NCI-H524 (cell line): ENCODE measurements around the gene SEMA4D.

ENCODE experiments used
- DNase-seq, 2 experiments: peaks; one replicate each; lab custom pipeline; 2025; lab: John Stamatoyannopoulos, UW

Gene SEMA4D

GRCh38 chr9:89444925-89445765 is 52.8 kb downstream of the SEMA4D start:
- DNase-seq = no peak

DNA sequence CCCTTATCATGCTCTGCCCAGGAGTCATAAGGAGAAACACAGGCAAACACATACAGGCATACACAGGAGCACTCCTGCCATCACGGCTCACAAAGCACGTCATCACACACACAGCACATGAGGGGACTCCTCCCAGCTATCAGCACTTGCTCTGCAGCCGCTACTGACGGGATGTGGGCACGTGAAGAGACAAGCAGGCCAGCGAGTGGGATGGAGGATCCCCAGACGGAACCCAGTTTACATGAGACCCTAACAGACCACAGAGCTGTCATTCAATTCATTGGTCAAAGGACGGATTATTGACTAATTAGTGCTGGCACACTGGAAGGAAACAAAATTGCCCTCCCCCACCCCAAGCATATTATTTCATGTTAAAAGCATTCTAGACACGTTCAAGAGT is 53.6 kb downstream of the SEMA4D start:
- DNase-seq = no peak

DNA sequence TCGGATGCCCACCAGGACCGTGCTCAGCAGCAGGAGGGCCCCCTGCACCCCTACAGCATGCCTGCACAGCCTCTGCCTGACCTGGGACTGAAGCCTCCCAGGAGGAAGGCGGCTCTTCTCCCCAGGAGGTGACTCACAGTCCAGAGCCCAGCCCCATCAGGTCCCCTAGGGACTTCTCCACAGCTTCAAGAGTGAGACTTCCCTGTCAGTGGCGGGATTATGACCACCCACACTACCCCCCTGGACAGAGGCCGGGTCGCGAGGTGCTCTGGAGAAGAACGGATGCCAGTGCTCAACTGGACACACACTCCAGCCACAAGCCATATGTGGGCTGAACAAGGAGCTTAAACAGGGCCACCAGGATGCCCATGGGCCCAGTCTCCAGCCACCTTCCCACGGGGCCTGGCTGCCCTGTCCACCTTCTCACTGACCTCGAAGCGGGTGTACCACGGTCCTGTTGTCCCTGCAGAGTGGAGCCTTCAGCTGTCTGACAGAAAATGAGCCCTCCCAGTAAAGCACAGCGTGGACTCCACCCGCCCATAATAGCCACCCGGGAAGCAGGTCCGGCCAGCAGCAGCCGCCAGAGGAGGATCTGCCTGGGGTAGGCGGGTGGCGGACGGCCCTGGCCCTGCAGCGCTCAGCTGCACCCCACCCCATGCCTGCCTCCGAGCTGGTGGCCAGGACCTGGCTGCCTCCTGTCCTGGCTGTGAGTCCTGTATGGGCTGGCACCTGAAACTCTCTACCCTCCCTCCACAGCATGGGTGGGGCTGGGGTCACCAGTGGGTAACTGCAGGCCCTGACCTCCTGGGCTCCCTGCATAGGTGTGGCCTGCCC is 54.7 kb downstream of the SEMA4D start:
- DNase-seq = no peak

- no peak for DNase-seq
These were observed 55.4 kb downstream of the SEMA4D start for GRCh38 chr9:89442501-89442978.

DNA sequence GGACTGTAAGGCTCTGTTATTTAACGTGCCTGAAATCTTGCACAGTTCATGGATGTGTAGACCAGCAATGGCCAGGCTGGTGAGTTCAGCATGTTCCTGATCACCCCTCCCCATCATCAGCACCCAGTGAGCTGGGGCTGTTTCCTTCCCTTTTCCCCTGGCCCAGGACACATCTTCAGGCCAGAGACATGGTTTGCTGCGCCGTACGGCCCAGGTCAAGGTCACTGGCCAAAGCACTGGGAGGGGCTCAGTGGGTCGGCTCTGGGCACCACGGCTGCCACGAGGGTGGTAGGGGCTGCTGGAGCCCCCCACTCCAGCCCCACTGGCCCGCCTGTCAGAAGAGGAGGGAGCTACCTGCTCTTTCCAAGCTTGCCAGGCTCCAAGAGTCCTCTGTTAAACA is 55.9 kb downstream of the SEMA4D start:
- DNase-seq = no peak

- no peak for DNase-seq
These were observed 56.3 kb downstream of the SEMA4D start for GRCh38 chr9:89441655-89441970.

DNA sequence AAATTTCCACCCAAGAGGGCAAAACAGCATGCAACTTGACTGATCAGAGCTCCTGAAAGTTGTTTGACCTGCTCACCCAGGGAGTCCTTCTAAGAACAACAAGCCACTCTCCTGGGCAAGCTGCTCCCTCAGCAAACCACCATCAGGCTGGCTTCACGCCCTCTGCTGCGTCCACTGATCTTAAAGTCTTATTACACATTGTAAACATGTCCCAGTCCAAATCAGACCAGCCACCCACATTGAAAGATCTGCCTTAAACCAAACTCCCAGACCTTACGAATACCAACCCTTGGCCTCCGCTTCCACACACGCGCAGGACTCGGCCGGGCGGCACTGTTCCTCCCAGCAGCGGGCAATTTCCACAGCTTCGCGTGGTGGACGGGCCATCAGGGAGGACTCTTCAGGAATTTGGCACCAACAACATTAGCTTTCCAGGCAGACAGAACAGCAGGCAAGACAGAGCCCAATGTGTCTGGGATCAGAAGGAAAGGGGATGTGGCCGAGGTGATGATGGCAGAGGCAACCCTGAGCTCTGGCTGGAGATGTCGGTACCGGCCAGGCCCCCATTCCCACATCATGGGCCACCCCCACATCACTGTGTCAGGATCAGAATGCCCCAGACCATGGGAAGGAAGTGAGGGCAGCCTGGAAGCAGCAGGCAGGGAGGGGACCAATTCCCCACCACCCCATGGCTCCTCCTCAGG is 56.8 kb downstream of the SEMA4D start:
- DNase-seq = no peak

DNA sequence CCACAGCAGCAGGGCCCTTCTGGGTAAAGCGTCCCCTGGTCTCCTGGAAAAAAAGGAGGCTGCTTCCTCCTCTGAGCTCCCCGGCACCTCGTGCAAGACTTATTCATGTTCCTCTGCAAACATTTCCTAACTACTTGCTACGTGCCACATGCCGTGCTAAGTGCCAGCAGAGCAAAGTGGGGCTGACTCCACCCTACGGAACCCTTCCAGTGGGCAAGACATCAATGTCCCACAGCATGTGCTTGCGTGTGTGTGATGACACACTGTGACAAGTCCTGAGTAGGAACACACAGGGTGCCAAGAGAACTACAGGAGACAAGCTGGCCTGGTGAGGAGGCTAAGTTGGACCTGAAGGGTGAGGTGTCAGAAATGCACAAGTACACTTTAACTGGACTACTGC is 57.4 kb downstream of the SEMA4D start:
- DNase-seq = no peak

DNA sequence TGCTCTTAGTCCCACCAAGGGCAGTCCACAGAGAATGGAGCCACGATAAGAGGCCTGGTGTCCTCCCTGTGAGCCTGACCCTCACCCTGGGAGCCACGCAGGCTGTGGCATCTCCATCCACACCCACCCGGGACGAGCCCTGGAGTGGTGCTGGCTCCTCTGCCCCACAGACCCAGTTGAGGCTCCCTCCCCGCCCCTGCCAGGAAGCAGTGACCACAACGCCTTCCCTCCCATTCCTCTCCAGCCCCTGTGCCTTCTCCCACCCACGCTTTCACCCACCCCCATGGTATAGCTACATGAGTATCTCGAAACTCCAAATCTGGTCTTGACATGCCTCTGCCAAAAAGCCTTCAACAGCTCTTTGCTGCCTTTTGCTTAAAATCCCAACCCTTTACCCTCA is 57.9 kb downstream of the SEMA4D start:
- no peak for DNase-seq

GRCh38 chr9:89439571-89439970 is 58.3 kb downstream of the SEMA4D start:
- DNase-seq = no peak

DNA sequence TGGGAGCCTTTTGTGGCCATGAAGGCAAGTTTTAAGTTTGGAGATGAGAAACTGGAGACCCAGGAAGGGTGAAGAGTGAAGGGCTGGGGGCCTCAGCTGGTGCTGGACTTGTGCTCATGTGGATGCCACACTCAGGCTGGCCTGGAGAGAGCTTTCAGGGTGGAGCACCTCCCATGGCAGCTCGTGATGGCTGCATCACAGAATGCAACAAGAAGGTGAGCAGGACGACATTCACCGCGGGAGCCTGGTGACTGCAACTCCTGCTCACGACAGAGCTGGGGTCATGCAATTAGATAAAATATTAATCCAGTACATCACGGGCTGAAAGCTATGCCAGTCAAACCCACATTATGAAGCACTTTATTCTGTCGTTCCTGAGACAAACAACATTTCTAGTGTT is 59.7 kb downstream of the SEMA4D start:
- DNase-seq = no peak

DNA sequence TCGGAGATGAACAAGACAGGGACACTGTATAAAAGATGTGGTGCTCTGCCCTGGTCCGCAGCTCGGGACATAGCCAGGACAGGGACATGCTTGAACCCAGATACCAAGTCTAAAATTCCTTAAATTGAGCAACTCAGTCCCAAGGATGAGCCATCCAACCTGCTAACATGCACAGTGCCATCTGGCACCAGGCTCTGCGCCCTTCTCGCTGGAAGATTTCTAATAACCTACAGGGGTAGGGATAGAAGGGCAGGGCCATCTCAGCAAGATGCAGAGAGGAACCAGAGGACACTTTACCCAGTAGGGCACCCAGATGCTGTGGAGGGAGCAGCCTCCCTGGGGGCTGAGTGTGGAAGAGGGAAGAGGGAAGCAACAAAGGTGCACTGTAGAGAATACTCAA is 60.1 kb downstream of the SEMA4D start:
- no peak for DNase-seq

GRCh38 chr9:89436963-89437625 is 60.8 kb downstream of the SEMA4D start:
- no peak for DNase-seq

- no peak for DNase-seq
These were observed 61.6 kb downstream of the SEMA4D start for GRCh38 chr9:89436326-89436725.

- no peak for DNase-seq
These were observed 62.7 kb downstream of the SEMA4D start for GRCh38 chr9:89435071-89435823.

DNA sequence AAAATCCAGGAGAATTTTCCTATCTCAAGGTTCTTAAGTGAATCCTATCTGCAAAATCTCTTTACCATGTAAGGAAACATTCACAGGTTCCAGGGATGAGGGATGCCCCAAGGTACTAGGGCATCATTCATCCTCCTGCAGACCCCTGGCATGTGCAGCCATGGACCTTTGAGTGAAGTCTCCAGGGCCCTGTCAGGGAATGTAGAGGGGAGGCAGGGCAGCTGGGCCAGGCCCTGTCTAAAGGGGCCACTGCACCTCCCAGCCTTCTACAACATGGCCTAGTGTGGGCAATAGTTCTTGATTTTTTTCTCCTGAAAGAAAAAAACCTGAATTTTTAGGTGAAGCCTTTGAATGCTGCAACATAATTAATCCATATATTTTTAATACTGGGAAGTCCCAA is 63.3 kb downstream of the SEMA4D start:
- no peak for DNase-seq

- DNase-seq = no peak
These were observed 64.1 kb downstream of the SEMA4D start for GRCh38 chr9:89433826-89434225.

- no peak for DNase-seq
These were observed 64.9 kb downstream of the SEMA4D start for GRCh38 chr9:89432986-89433530.

DNA sequence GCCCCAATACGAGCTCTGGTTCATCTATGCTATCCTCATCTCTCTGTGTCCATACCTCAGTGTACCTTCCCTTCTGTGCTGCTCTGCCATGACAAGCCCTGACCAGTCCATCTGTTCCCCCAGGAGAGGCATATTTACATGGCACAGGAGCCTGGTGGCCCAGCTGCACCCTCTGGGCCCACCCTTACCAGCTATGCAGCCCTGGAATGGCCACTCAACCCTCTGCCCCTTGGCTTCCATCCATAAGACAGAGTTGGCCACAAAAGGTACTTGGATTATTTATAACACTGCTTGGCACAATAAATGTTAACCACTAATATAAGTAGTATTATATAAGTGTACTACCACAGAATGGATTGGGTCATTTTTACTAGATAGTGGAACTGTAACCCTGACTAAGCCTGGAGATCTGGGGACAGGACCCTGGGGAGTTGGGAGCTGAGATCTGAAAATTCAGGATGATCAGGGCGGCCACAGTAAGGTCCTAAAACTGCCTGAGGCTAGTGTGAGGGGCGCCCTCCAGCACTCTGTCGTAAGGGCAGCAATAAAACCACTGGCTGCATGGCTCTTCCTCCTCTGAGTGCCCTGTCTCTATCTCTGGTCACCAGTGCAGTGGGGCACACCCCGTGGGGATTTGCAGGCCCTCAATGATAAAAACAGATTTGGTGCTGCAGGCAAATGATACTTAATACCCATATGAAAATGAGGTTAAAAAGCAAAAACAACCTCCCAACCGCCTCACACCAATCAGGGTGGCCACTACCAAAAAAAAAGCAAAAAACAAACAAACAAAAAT is 65.8 kb downstream of the SEMA4D start:
- DNase-seq = no peak

- no peak for DNase-seq
These were observed 66.9 kb downstream of the SEMA4D start for GRCh38 chr9:89430995-89431394.
